ENCODE measurements around the gene ACSL5.

The ACSL5 gene

DNA sequence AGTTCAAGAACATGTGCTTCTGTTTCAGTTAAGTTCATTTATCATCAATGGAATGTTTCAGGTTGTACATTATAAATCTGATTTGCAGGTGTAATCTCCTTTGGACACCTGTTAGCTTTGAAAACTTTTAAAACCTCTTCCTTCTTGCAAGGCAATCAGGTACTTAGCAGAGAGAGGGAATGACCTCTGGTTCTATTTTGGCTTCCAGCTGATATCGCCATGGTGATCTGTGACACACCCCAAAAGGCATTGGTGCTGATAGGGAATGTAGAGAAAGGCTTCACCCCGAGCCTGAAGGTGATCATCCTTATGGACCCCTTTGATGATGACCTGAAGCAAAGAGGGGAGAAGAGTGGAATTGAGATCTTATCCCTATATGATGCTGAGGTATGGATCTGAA lies 35.4 kb downstream of the ACSL5 start:
- no peak for DNase-seq (ENCODE audit: low read depth in 2 of 2)

DNA sequence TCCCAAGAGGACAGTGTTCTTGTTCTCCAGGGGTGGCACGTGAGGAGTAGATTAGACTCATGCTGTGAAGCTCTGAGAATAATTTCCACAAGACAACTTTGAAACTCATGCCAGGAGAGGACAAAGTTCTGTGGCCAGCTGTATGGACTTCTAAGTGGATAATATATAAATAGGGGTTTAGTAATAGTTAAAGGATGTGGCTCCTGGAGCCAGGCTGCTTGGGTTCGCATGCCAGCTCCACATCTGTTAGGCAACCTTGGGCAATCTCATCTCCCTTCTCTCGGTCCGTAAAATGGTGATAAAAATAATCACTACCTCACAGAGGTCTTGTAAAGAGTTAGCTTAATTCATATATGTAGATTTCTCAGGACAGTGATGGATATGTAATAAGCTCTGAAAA lies 35.8 kb downstream of the ACSL5 start:
- DNase-seq (ENCODE audit: low read depth in 2 of 2), result no peak

DNA sequence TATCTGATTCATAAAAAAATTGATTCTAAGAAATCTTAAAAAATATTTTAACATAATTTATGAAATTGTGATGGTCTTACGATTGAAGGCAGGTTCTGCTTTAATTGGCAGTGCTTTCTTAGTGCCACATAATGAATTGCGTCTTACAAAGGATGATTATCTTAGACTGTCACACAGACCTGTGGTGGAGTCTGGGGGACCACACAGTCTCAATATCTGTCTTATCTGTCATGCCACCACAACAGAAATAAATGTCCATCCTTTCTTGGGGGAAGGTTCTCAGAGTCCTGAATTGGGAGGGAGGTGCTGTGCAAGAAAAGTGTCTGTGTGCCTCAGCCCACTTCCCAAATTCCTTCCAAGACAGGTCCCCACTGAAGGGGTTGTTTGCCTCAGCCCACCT lies 38.8 kb downstream of the ACSL5 start:
- DNase-seq (ENCODE audit: low read depth in 2 of 2), result no peak

DNA sequence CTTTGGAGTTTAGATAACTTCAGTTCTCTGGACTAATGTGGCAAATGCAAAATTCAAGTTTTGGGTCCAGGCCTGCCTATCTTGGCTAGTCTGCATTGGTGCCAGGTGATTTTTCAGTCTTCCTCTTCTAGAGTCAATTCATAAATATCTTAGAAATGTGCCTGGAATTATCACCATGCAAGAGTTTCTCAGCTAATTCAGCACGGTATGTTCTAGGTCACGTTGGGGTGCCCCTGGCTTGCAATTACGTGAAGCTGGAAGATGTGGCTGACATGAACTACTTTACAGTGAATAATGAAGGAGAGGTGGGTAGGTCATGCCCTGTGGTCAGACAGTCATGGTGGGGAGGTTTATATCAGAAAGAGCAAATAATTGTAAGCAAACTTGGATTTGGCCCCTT lies 47.8 kb downstream of the ACSL5 start:
- DNase-seq (ENCODE audit: low read depth in 2 of 2), result no peak

DNA sequence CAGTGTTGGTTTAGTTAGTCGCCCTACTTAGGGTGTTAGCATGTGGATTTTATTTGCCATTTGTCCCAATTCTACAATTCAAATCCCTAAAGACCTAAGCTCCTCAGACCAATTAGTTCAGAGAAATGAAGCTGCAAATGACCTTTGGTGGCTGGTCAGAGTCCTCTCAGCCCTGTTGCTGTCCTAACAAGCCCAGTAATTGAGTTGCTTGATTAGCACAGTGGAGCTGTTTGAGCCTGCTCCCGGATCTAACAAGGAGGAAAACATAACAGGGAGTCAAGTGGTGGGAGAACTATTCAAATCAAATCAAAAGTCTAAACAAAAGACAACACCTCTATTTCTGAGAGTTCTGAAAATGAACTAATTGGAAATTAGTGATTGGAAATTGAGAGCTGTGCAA lies 50.7 kb downstream of the ACSL5 start:
- DNase-seq (ENCODE audit: low read depth in 2 of 2), result no peak

DNA sequence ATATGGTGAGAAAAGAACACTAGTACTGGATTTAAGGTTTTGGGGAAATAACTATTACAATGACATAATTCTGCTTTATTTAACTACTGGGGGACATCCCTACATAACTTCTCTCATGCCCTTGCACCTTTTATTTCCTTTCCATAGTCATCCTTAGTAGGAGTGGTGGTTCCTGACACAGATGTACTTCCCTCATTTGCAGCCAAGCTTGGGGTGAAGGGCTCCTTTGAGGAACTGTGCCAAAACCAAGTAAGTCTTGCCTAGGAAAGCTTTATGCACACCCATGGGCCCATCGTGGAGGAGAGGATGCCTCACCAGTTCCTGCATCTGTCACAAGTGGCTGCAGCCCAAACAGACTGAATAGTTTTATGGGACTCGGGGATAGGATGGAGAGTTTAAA lies 52.2 kb downstream of the ACSL5 start:
- no peak for DNase-seq (ENCODE audit: low read depth in 2 of 2)

DNA sequence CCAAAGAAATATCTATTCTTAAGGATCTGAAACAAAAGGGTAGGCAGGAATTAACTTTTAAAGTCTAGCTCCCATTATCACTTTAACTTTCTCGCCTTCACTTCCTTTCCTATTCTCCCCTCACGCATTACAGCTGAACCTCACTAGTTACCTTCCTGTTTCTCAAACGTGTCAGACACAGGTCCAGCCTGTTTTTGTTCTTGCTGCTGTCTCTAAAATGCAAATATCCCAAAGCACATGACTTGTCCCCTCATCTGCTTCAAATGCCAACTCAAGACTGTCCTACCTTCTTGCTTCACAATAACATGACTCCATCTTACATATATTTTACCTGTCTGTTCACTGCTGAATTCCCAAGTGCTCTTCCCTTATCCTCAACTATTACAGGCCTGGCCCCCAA lies 55.2 kb downstream of the ACSL5 start:
- no peak for DNase-seq (ENCODE audit: low read depth in 2 of 2)

DNA sequence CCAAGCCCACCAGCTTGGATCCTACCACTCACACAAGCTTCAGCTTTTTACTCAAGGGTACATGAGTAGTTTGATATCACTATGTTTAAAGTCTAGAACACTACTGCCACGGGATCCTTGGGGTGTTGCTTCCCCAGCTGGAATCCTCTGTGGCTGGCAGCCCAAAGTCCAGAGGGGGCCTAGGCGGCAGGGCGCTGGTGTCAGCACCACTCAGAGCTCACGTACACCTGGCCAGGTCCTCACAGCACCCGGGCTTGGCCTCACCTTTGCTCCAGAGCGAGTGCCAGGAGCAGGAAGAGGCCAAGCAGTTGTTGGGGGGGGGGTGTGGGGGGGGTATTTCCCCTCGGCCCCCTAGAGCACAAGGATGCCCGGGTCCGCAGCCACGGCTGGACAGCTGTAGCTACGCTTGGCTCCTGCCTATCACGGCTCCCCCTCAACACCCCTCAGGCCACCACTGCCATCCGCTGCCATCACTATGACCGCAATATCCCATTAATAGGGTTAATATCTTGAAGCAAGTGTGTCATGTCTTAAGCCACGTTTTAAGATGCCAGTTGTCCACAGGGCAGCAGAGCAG lies 55.8 kb downstream of the ACSL5 start:
- no peak for DNase-seq (ENCODE audit: low read depth in 2 of 2)

DNA sequence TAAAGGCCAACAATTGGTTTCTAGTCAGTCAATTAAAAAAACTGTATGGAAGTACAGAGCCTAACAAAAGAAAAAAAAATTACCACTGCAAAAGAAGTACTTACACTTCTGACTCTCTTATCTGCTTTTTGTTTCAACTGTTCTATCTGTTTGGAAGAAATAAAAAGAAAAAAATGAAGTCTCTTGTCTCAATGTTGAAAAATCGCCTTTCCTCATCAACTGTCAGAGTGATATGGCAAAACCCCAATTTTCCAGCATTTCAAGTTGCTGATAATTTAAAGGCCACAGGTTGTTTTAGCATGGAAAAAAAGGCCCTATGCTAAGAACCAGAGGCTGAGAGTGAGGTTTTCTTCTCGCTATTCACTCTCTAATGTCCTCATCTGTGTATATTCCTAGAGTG lies 59.2 kb downstream of the ACSL5 start:
- no peak for DNase-seq (ENCODE audit: low read depth in 2 of 2)

DNA sequence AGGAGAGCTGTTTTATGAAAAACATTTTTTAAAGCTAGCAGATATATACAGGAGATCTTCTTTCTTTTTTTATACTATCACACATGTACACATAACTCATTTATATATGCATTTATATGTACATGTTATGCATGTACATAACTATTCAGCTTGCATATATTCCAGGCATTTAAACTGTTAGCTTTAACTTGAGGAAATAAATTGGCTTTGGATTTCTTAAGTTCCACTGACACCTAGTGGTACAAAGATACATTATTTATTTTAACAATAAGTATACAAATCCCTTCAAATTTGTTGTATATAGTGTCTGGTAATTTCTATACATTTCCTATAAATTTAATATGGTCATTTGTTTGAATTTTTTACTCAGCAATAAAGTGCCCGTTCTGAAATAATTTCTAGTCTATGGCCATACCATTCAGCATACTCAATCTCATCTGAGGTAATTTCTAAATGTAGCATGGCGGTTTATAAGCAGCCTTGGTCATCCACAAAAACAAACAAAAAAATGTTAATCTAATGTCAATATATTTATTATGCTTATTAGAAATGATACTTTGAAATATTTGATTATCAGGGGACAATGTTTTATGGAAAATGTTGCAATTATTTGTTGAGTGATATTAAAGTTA lies 61.2 kb downstream of the ACSL5 start:
- no peak for DNase-seq (ENCODE audit: low read depth in 2 of 2)

DNA sequence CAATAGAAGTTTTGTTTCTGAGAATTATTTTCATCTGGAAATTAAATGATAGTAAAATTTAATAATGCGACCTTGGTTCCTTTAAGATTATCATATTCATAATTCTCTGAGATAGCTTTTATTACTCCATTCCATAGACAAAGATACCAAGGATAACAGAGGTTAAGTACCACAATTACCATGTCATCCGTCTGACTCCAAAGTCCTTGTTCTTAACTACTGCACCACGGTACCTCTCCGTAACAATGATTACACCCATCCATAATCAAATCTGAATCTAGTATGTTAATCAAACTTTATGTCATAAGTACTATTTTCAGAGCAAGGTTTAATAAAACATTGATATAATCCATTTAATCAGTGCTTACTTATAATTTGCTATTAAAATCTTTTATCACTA lies 64.4 kb downstream of the ACSL5 start:
- no peak for DNase-seq (ENCODE audit: low read depth in 2 of 2)

DNA sequence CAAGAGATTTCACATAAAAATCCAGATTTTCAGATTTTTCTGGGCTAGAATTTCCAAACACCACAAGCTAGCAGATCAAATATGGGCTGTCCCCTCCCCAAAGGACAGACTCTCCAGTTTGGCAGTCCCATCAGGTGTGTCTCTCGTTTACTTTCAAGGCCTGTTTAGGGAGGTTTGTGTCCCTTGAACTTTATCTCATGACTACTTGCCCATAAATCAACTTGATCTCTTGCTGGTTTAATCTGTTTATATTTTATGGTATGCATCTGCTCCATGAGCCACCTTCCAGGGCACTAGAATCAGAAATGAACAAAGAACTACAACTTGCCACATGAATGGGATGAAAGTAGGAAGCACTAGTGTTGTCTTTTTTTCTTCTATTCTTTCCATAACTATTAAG lies 67.6 kb downstream of the ACSL5 start:
- no peak for DNase-seq (ENCODE audit: low read depth in 2 of 2)

DNA sequence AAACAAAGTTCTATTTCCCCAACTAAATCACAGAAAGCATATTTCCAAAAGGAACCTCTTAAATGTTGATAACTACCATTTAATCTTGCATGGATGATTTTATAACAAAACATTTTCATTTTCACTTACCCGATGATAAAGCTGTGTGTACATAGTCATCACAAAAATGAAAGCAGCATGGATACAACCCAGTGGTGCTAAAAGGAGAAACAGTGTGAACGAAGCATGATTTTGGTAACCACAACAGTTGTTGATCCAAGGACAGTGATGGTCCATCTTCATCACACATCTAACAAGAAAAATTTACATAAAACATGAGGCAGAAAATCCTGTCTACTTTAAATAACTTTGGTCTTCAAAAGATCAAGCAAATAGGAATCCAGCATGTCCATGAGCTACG lies 68.1 kb downstream of the ACSL5 start:
- DNase-seq (ENCODE audit: low read depth in 2 of 2), result no peak

DNA sequence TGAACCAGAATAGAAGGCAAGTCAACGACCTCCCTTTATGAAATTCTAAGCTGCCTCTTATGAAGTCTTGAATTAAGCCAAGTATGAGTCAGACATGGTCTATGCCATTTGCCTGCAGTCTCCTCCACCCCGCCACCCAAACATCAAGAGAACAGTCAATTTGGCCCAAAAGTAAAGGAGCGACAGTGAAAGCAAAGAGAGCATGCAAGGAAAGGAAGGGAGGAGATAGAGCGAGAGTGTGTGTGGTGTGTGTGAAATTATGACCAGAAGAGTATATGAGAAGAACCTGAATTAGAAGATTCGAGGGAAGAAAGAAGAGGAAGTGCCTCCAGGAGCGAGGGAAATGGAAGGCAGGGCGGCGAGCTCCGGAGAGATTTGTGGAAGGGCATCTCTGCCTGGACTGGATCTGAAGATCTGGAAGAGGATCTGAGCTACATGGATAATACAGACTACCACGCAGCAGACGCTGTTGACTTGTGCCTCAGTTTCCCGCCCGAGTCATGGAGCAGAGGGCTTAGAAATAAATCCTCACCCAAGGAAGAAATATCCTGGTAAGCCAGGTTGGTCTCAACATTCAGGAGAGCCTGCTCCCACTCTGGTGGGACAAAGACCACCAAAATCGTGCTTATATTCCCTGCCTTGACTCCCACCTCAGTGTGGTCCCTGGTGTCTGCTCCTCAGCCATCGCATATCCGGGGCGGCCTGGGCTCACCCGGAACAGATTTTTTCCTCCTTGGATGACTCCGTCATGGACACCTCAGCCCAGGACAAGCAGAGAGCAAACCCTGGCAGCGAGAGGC lies 72.3 kb downstream of the ACSL5 start:
- DNase-seq (ENCODE audit: low read depth in 2 of 2), result no peak

DNA sequence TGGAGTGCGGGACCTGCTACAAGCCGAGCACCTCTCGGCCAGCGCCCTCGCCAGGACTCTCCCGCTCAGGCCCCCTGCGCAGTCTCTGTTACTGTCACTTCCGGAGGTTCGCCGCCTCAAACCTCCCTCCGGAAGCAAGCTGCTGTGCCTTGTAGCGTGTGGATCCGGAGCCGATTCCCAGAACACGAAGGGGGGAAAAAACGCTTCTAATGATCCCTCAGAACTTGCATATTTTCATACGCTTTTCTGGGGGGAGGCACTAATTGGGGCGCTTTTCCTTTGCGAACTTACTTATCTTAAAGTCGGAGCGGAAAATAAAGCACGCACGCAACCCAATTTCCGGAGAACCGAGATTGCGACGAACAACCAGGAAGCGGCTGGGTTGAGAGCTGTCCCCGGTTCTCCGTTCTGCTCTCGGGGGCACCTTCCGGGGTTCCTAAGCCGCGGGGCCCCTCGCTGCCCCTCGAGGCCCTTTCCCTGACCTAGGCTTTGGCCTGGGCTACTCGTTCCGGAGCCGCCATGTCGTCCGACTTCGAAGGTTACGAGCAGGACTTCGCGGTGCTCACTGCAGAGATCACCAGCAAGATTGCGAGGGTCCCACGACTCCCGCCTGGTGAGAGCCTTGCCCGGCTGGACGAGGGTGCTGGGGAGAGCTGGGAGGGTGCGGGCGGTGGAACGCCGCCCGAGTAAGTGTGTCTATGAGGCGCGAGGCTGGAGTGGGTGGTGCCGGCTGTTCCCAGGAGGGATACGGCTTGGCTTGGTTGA lies 73.1 kb downstream of the ACSL5 start, which contains the start of the genes VTI1A and ZDHHC6:
TSS of gene VTI1A (plus strand) at position 361 of the 765 bp plus-strand sequence. CDS start at position 520, 159 bp downstream.
TSS of gene ZDHHC6 (minus strand) at position 60 of the 765 bp plus-strand sequence. CDS start 1,478 bp downstream, outside the sequence.
- peak; percentile 62 to 70 for DNase-seq (ENCODE audit: low read depth in 2 of 2)

DNA sequence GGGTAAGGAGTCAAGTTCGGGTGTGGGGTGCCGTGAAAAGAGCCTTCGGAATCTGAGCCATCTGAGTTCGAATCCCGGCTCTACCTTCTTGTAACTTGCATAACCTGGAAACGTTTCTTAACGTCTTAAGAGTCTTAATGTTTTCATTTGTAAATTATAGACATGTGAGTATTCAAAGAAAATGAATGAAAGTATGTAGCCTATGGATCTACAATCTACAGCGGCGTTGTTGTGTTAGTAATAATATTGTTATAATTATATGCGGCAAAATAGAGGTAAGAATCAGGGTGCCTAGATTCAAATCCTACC lies 73.7 kb downstream of the ACSL5 start:
- DNase-seq (ENCODE audit: low read depth in 2 of 2), result no peak

DNA sequence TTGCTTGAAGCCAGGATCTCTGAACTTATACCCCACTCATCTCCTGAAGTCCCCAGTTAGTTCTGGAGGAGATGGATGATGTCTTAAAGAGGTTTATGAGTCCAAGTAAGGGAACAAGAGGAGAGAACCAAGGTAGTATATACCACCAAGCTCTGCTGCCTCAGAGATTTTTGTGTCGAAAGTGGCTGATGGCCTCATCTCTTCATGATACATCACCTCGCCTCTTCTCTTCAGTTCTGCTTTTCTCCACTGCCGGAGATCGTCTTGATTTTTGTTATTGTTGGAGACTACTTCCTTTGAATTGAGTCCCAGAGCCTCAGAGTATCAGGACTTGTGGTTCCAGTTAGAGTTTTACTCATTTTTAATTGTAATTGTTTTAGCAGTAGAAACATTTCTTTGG lies 75.0 kb downstream of the ACSL5 start:
- no peak for DNase-seq (ENCODE audit: low read depth in 2 of 2)

DNA sequence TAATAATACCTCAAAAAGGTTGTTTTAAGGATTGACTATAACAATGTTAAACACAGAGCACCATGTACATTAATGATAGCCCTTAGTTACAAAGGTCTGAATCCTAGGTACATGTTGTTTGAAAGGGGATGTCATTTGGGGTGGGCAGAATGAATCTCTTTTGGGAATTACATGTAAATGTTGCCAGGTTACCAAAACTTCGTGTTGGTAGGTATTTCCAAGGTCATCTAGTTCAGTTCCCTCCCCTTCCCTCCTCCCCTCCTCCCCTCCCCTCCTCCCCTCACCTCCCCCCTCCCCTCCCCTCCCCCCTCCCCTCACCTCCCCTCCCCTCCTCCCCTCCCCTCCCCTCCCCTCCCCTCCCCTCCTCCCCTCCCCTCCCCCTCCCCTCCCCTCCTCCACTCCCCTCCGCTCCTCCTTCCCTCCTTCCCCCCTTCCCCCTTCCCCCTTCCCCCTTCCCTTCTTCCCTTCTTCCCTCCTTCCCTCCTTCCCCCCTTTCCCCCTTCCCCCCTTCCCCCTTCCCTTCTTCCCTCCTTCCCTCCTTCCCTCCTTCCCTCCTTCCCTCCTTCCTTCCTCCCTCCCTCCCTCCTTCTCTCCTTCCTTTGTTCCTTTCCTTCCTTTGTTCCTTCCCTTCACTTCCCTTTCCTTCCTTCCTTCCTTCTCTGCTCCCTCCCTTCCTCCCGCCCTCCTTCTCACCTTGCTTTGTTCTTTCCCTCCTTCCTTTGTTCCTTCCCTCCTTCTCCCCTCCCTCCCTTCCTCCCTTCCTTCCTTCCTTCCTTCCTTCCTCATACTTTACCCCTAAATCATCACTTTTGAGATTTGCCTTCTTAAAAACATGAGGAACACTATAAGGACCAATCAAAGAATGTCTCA lies 81.2 kb downstream of the ACSL5 start:
- no peak for DNase-seq (ENCODE audit: low read depth in 2 of 2)

DNA sequence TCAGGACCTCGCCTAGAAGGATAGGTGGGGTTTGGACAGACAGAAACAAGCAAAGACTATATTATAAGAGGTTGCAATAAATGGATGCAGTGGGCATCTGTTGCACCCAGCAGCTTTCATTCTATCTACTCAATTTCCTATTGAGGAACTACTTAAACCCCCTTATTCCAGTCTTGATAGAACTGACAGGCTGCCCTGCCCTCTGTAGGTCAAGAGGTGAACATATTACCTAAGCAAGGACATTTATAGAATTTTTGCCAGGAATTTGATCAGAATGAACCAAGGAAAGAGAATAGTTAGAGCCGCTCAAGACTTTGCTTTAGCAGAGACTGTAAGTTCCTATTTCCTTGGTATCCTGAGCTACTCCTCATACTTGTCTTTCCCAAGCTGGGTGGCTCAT lies 82.6 kb downstream of the ACSL5 start:
- no peak for DNase-seq (ENCODE audit: low read depth in 2 of 2)

DNA sequence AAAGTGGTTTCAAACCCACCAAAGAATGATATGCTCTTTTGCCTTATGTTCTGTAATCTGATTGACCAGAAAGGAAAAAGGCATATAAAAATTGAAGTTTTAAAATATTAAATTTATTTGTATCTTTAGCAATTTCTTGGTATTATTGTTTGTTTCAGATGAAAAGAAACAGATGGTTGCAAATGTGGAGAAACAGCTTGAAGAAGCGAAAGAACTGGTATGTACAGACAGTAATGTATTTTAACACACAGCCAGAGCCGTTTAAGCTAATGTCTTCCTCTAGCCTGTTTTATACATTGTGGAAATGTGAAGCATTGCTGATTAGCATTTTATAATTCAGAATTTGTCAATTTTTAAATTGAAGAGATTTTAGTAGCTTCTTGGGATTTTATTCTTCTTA lies 86.5 kb downstream of the ACSL5 start:
- no peak for DNase-seq (ENCODE audit: low read depth in 2 of 2)

All from stimulated activated CD8-positive, alpha-beta memory T cell treated with anti-CD3 and anti-CD28 coated beads, Interleukin-15, amount 100 ng/mL, for 4 hours (primary cell).